ENCODE data around the gene CKMT1A.
"Not testable (repeated sequence)": the region's sequence is repeated elsewhere in the genome, so short reads cannot be mapped to it uniquely, and the experiment has no call there.

The CKMT1A gene

GRCh38 chr15:43693148-43694022 is at the start of gene CKMT1A:
Gene CKMT1A (plus strand): TSS chr15:43693859. CDS start chr15:43694051, 192 bp downstream.
- not testable (repeated sequence) for FAIRE-seq

- no peak for FAIRE-seq
These were observed 44.8 kb upstream of the CKMT1A start, which contains the start of gene CATSPER2 for GRCh38 chr15:43648649-43649429. Gene CATSPER2 (minus strand): TSS chr15:43648844. CDS start chr15:43648061, 783 bp downstream.

- not testable (repeated sequence) for FAIRE-seq
These were observed 44.2 kb upstream of the CKMT1A start for GRCh38 chr15:43649430-43649926.

GRCh38 chr15:43659727-43660126 is 33.9 kb upstream of the CKMT1A start:
- not testable (repeated sequence) for FAIRE-seq

- FAIRE-seq: not testable (repeated sequence)
These were observed 31.4 kb upstream of the CKMT1A start for GRCh38 chr15:43662293-43662692.

- FAIRE-seq: not testable (repeated sequence)
These were observed 30.3 kb upstream of the CKMT1A start for GRCh38 chr15:43663333-43663732.

GRCh38 chr15:43666177-43666576 is 27.5 kb upstream of the CKMT1A start:
- not testable (repeated sequence) for FAIRE-seq

GRCh38 chr15:43674175-43674574 is 19.5 kb upstream of the CKMT1A start:
- not testable (repeated sequence) for FAIRE-seq

GRCh38 chr15:43689604-43690301 is 3.9 kb upstream of the CKMT1A start:
- peak; percentile 86 for FAIRE-seq

GRCh38 chr15:43692679-43693078 is 980 bp upstream of the CKMT1A start:
- FAIRE-seq: not testable (repeated sequence)

- no peak for FAIRE-seq
These were observed 8.5 kb downstream of the CKMT1A start for GRCh38 chr15:43702174-43702573.

- FAIRE-seq: no peak
These were observed 9.2 kb downstream of the CKMT1A start for GRCh38 chr15:43702701-43703424.

GRCh38 chr15:43710431-43711131 is 16.9 kb downstream of the CKMT1A start:
- not testable (repeated sequence) for FAIRE-seq

GRCh38 chr15:43723151-43723550 is 29.5 kb downstream of the CKMT1A start:
- FAIRE-seq: no peak

- FAIRE-seq: not testable (repeated sequence)
These were observed 32.6 kb downstream of the CKMT1A start for GRCh38 chr15:43726306-43726705.

GRCh38 chr15:43728053-43728725 is 34.5 kb downstream of the CKMT1A start:
- FAIRE-seq: not testable (repeated sequence)

GRCh38 chr15:43735416-43735815 is 41.8 kb downstream of the CKMT1A start:
- FAIRE-seq: no peak

- FAIRE-seq: not testable (repeated sequence)
These were observed 52.7 kb downstream of the CKMT1A start, which contains the start of gene PDIA3 for GRCh38 chr15:43746245-43746902. Gene PDIA3 (plus strand): TSS chr15:43746438. CDS start chr15:43746540, 102 bp downstream.

- FAIRE-seq: not testable (repeated sequence)
These were observed 53.2 kb downstream of the CKMT1A start for GRCh38 chr15:43746903-43747309.

GRCh38 chr15:43748376-43748775 is 54.7 kb downstream of the CKMT1A start:
- no peak for FAIRE-seq

Data from endometrium (tissue), 2 donors.